Adrenal gland (tissue), 12 donors: ENCODE data around the gene PXDN. TPM values are rescaled to one million over a fixed set of nuclear protein-coding genes. Genes with fewer than 3 reads are reported as not detected.

ENCODE experiments used
- DNase-seq, 7 donors: peaks; one replicate each; pipeline ENCODE4 v3.0.0-alpha.2; 2019 to 2020
- H3K27ac ChIP-seq, 5 donors: fragments of 200-600 bp; sonication (generic) in 4 of 5; 1 replicate in 3 of 5; 2 replicates in 2 of 5; pipeline versions ENCODE4 v1.5.1 to v1.8.0; 2016 to 2020; ENCODE audit warnings: mild to moderate bottlenecking in 1 of 5
- H3K27me3 ChIP-seq: fragments of 200-600 bp; 2 replicates; pipeline ENCODE4 v1.8.0; 2021
- H3K36me3 ChIP-seq, 2 donors: fragments of 200-600 bp; replicated peaks in 1 of 2; 1 replicate in 1 of 2; 2 replicates in 1 of 2; pipeline versions ENCODE4 v1.5.1 to v1.8.0; 2018 to 2022
- H3K4me1 ChIP-seq, 2 donors: fragments of 200-600 bp; replicated peaks in 1 of 2; 1 replicate in 1 of 2; 2 replicates in 1 of 2; pipeline versions ENCODE4 v1.5.1 to v1.8.0; 2018 to 2021
- H3K4me3 ChIP-seq, 4 donors: fragments of 200-600 bp; sonication (generic) in 3 of 4; one replicate each; pipeline ENCODE4 v1.5.1; 2016 to 2018
- H3K9me3 ChIP-seq, 3 donors: fragments of 200-600 bp; sonication (generic) in 1 of 3; replicated peaks in 1 of 3; 1 replicate in 2 of 3; 2 replicates in 1 of 3; pipeline versions ENCODE4 v1.5.1 to v1.8.0; 2016 to 2021
- CTCF ChIP-seq, 6 experiments: fragments of 450-650 bp in 4 of 6; fragments of 200-600 bp in 2 of 6; sonication (generic) in 1 of 6; IDR thresholded peaks; 1 replicate in 5 of 6; 2 replicates in 1 of 6; pipeline versions ENCODE4 v1.5.1 to v1.8.0; 2016 to 2021; ENCODE audit warnings: antibody characterized with exemption in 6 of 6, mild to moderate bottlenecking in 2 of 6, moderate library complexity in 1 of 6
- POLR2A ChIP-seq, 2 donors: fragments of 450-650 bp; IDR thresholded peaks; one replicate each; pipeline ENCODE4 v1.6.1; 2017; ENCODE audit warnings: antibody characterized with exemption in 2 of 2, mild to moderate bottlenecking in 2 of 2, moderate library complexity in 1 of 2
- WGBS, 4 donors: extraction: QIAGEN DNeasy Blood & Tissue Kit in 2 of 4; methylation state at CpG; one replicate each; pipeline versions ENCODE4 v1.1.5 to v1.1.7; 2013 to 2017; 5-methylcytosine and 5-hydroxymethylcytosine counted together
- intact Hi-C, 2 donors: fragments of 100-400 bp; cut with DNase I; formaldehyde crosslinking; loops; one replicate each; pipeline versions ENCODE4 v1.14.1 to v1.15.0; 2022 to 2023
- polyA plus RNA-seq, 3 donors: library from polyadenylated mRNA; stranded (reverse); fragments of 200-250 nt in 2 of 3; fragments of 350-450 nt in 1 of 3; fragmentation: Illumina TruSeq in 1 of 3; extraction: RNeasy Lipid Tissue Mini Kit (QIAGEN cat#74804) in 1 of 3; gene quantifications; one replicate each; pipeline ENCODE4 v1.2.3, GENCODE V29; 2013 to 2014
- total RNA-seq, 9 donors: library from RNA; depleted of rRNA in 4 of 9; stranded (reverse); fragments of >200 nt in 4 of 9; fragments of 120-200 nt in 1 of 9; fragmentation: NEBNext Ultra II Directional in 1 of 9; extraction: Animal tissue kit (Norgen Biotek cat#: 25700) in 1 of 9; gene quantifications; one replicate each; pipeline versions ENCODE4 v1.1.0 to v1.2.4, GENCODE V29; 2013 to 2023
- donor health status: healthy with polysubstance abuse.
- donor health status: Bipolar disorder and iron deficiency.
- donor health status: DM: yes; HTN: yes; CAD: no.
- donor health status: DM: no; HTN: no; CAD: no.
- donor health status: DM: no; HTN: no; CAD: no.
- donor health status: DM: yes; HTN: yes; CAD: no.

Gene PXDN
- total and polyA plus RNA-seq, 12 donors: 8.5 to 39.5 (median 22.1) TPM

- TF ChIP-seq POLR2A (IDR thresholded peaks at IDR 0.05): no peak
- no peak for TF ChIP-seq CTCF (IDR thresholded peaks at IDR 0.05)
- Histone ChIP-seq H3K4me3 (no peak overlapping the region), H3K36me3 (no peaks in the 10 kb centered on the region), H3K9me3 (no peaks in the 10 kb centered on the region), H3K27ac (no peak overlapping the region), H3K4me1 (no peaks in the 10 kb centered on the region), H3K27me3 (no peaks in the 10 kb centered on the region)
- 46 to 62% (median 53%) methylated on average over 7 to 11 of the region's 11 CpGs for WGBS, 4 donors
- no peak for DNase-seq
- intact Hi-C loops: no loop called here
Observed at GRCh38 chr2:1638281-1638860, 105.9 kb downstream of the PXDN start.

- H3K9me3 ChIP-seq: no peaks in the 10 kb centered on the region
- WGBS, 4 donors: 63 to 92% (median 72%) methylated on average over 4 to 13 of the region's 13 CpGs
- no peaks in the 10 kb centered on the region for H3K27me3 ChIP-seq
- DNase-seq: no peak
- no peaks in the 10 kb centered on the region for H3K36me3 ChIP-seq
- no peaks in the 10 kb centered on the region for H3K4me1 ChIP-seq
- H3K27ac ChIP-seq: no peak overlapping the region
- TF ChIP-seq POLR2A (IDR thresholded peaks at IDR 0.05) (no peak), CTCF (IDR thresholded peaks at IDR 0.05) (no peak)
- no peak overlapping the region for H3K4me3 ChIP-seq
- intact Hi-C loops: no loop called here
Observed at GRCh38 chr2:1636791-1637415, 107.4 kb downstream of the PXDN start.

- DNase-seq: no peak
- Histone ChIP-seq H3K36me3 (no peaks in the 10 kb centered on the region), H3K4me1 (no peaks in the 10 kb centered on the region), H3K4me3 (no peak overlapping the region), H3K27ac (no peak overlapping the region), H3K9me3 (no peaks in the 10 kb centered on the region), H3K27me3 (no peaks in the 10 kb centered on the region)
- intact Hi-C loops: no loop called here
- 77 to 87% (median 82%) methylated on average over 5 to 11 of the region's 11 CpGs for WGBS, 4 donors
- TF ChIP-seq POLR2A (IDR thresholded peaks at IDR 0.05) (no peak), CTCF (IDR thresholded peaks at IDR 0.05) (no peak)
Observed at GRCh38 chr2:1635823-1636222, 108.5 kb downstream of the PXDN start.

- Histone ChIP-seq H3K9me3 (no peaks in the 10 kb centered on the region), H3K36me3 (no peaks in the 10 kb centered on the region), H3K27me3 (no peaks in the 10 kb centered on the region), H3K4me1 (no peaks in the 10 kb centered on the region), H3K27ac (no peak overlapping the region), H3K4me3 (no peak overlapping the region)
- DNase-seq: no peak
- TF ChIP-seq CTCF (IDR thresholded peaks at IDR 0.05) (no peak), POLR2A (IDR thresholded peaks at IDR 0.05) (no peak)
- intact Hi-C loops: no loop called here
- 84 to 93% (median 90%) methylated on average over 6 to 12 of the region's 12 CpGs for WGBS, 4 donors
Observed at GRCh38 chr2:1634681-1635341, 109.5 kb downstream of the PXDN start.
